Peyer's patch (tissue), 4 donors: ENCODE measurements around the gene TTC39C. TPM values are rescaled to one million over a fixed set of nuclear protein-coding genes. Genes with fewer than 3 reads are reported as not detected.

Experiments used
- DNase-seq, 3 donors: peaks; one replicate each; pipeline ENCODE4 v3.0.0-alpha.2; 2017 to 2019
- H3K27ac ChIP-seq, 4 donors: fragments of 200-600 bp; sonication (generic); one replicate each; pipeline ENCODE4 v1.5.1; 2016 to 2019
- H3K27me3 ChIP-seq, 2 donors: fragments of 200-600 bp; sonication (generic); one replicate each; pipeline ENCODE4 v1.5.1; 2019
- H3K36me3 ChIP-seq, 3 donors: fragments of 200-600 bp; sonication (generic); one replicate each; pipeline ENCODE4 v1.5.1; 2016 to 2019
- H3K4me1 ChIP-seq, 4 donors: fragments of 200-600 bp; sonication (generic); one replicate each; pipeline ENCODE4 v1.5.1; 2016 to 2019
- H3K4me3 ChIP-seq, 4 donors: fragments of 200-600 bp; sonication (generic); 1 replicate in 3 of 4; 2 replicates in 1 of 4; pipeline ENCODE4 v1.5.1; 2016 to 2019; ENCODE audit warnings: mild to moderate bottlenecking in 1 of 4
- H3K9me3 ChIP-seq, 4 donors: fragments of 200-600 bp; sonication (generic); one replicate each; pipeline ENCODE4 v1.5.1; 2016 to 2019; ENCODE audit warnings: mild to moderate bottlenecking in 1 of 4
- CTCF ChIP-seq, 6 experiments: fragments of 450-650 bp in 4 of 6; fragments of 200-600 bp in 2 of 6; sonication (generic) in 1 of 6; IDR thresholded peaks; one replicate each; pipeline ENCODE4 v1.5.1; 2017 to 2019; ENCODE audit warnings: antibody characterized with exemption in 6 of 6, mild to moderate bottlenecking in 3 of 6, moderate library complexity in 1 of 6
- POLR2A ChIP-seq, 2 donors: fragments of 450-650 bp; IDR thresholded peaks; one replicate each; pipeline ENCODE4 v1.5.1; 2017; ENCODE audit warnings: antibody characterized with exemption in 2 of 2, mild to moderate bottlenecking in 2 of 2, moderate library complexity in 2 of 2
- total RNA-seq, 4 donors: library from RNA; depleted of rRNA; stranded (reverse); fragments of >200 nt; gene quantifications; one replicate each; pipeline ENCODE4 v1.1.0, GENCODE V29; 2016

Gene TTC39C
- total RNA-seq, 4 donors from 2014 or later, result 11.0 to 32.2 (median 14.2) TPM

- Histone ChIP-seq H3K4me3 (no peak overlapping the region), H3K9me3 (no peaks in the 10 kb centered on the region), H3K27me3 (no peaks in the 10 kb centered on the region), H3K36me3 (no peaks in the 10 kb centered on the region), H3K4me1 (no peaks in the 10 kb centered on the region), H3K27ac (no peak overlapping the region)
- no peak for TF ChIP-seq CTCF (IDR thresholded peaks at IDR 0.05)
- TF ChIP-seq POLR2A (IDR thresholded peaks at IDR 0.05), result no peak
- DNase-seq, result no peak
These were observed 28.8 kb downstream of the TTC39C start for GRCh38 chr18:24043403-24043802.

- DNase-seq, result no peak
- H3K27me3 ChIP-seq, result no peaks in the 10 kb centered on the region
- TF ChIP-seq POLR2A (IDR thresholded peaks at IDR 0.05) (no peak), CTCF (IDR thresholded peaks at IDR 0.05) (no peak)
- peaks cover 0 to 5% (median 0%) of the 10 kb centered on the region in 4 donors for H3K4me1 ChIP-seq
- no peak overlapping the region for H3K4me3 ChIP-seq
- no peaks in the 10 kb centered on the region for H3K9me3 ChIP-seq
- H3K36me3 ChIP-seq, result no peaks in the 10 kb centered on the region
- no peak overlapping the region for H3K27ac ChIP-seq
These were observed 33.7 kb downstream of the TTC39C start for GRCh38 chr18:24048261-24048660.

GRCh38 chr18:24049142-24049541 is 34.6 kb downstream of the TTC39C start:
- Histone ChIP-seq H3K4me3 (no peak overlapping the region), H3K27me3 (no peaks in the 10 kb centered on the region), H3K27ac (no peak overlapping the region), H3K36me3 (no peaks in the 10 kb centered on the region), H3K4me1 (peaks cover 0 to 5% (median 0%) of the 10 kb centered on the region in 4 donors), H3K9me3 (no peaks in the 10 kb centered on the region)
- DNase-seq, result no peak
- TF ChIP-seq POLR2A (IDR thresholded peaks at IDR 0.05) (no peak), CTCF (IDR thresholded peaks at IDR 0.05) (no peak)

GRCh38 chr18:24051031-24051947 is 36.7 kb downstream of the TTC39C start:
- H3K4me3 ChIP-seq, result no peak overlapping the region
- H3K27ac ChIP-seq, result no peak overlapping the region
- peaks cover 0 to 12% (median 0%) of the 10 kb centered on the region in 4 donors for H3K4me1 ChIP-seq
- TF ChIP-seq CTCF (IDR thresholded peaks at IDR 0.05), result no peak
- TF ChIP-seq POLR2A (IDR thresholded peaks at IDR 0.05), result no peak
- no peak for DNase-seq
- H3K27me3 ChIP-seq, result no peaks in the 10 kb centered on the region
- no peaks in the 10 kb centered on the region for H3K36me3 ChIP-seq
- H3K9me3 ChIP-seq, result no peaks in the 10 kb centered on the region

- no peak for TF ChIP-seq POLR2A (IDR thresholded peaks at IDR 0.05)
- TF ChIP-seq CTCF (IDR thresholded peaks at IDR 0.05), result no peak
- no peak overlapping the region for H3K27ac ChIP-seq
- DNase-seq, result no peak
These were observed 37.5 kb downstream of the TTC39C start for GRCh38 chr18:24052053-24052452.

More at GRCh38 chr18:24052053-24052452, 37.5 kb downstream of the TTC39C start:
- H3K4me3 ChIP-seq, result no peak overlapping the region
- H3K4me1 ChIP-seq, result peaks cover 0 to 12% (median 0%) of the 10 kb centered on the region in 4 donors
- no peaks in the 10 kb centered on the region for H3K27me3 ChIP-seq
- H3K9me3 ChIP-seq, result no peaks in the 10 kb centered on the region
- no peaks in the 10 kb centered on the region for H3K36me3 ChIP-seq
